Colonic mucosa (tissue), 4 donors: ENCODE data around the gene UQCRFS1. TPM values are rescaled to one million over a fixed set of nuclear protein-coding genes. Genes with fewer than 3 reads are reported as not detected.

Source experiments
- DNase-seq: peaks from one replicate; pipeline ENCODE4 v3.0.0-alpha.2; 2020
- H3K27ac ChIP-seq: fragments of 200-600 bp; one replicate; pipeline ENCODE4 v1.8.0; 2021
- H3K27me3 ChIP-seq: fragments of 200-600 bp; one replicate; pipeline ENCODE4 v1.8.0; 2021
- H3K36me3 ChIP-seq: fragments of 200-600 bp; one replicate; pipeline ENCODE4 v1.8.0; 2021
- H3K4me1 ChIP-seq: fragments of 200-600 bp; one replicate; pipeline ENCODE4 v1.8.0; 2021; ENCODE audit warnings: mild to moderate bottlenecking
- H3K4me3 ChIP-seq: fragments of 200-600 bp; one replicate; pipeline ENCODE4 v1.8.0; 2021
- H3K9ac ChIP-seq, 2 donors: one replicate each; pipeline ENCODE4 v1.7.0; 2013; ENCODE audit warnings: control low read depth in 2 of 2, low read depth in 2 of 2, low read length in 2 of 2
- H3K9me3 ChIP-seq: fragments of 200-600 bp; one replicate; pipeline ENCODE4 v1.8.0; 2021
- CTCF ChIP-seq: fragments of 200-600 bp; IDR thresholded peaks from one replicate; pipeline ENCODE4 v1.8.0; 2022; ENCODE audit warnings: antibody characterized with exemption, mild to moderate bottlenecking
- intact Hi-C: fragments of 100-400 bp; cut with DNase I; formaldehyde crosslinking; loops from one replicate; pipeline ENCODE4 v1.14.1; 2022
- total RNA-seq, 2 donors: library from RNA; stranded (reverse); fragmentation: NEBNext Ultra II Directional in 1 of 2; extraction: Animal tissue kit (Norgen Biotek cat#: 25700) in 1 of 2; gene quantifications; one replicate each; pipeline ENCODE4 v1.2.1, GENCODE V29; 2021
- donor health status: healthy.
- donor health status: DM: no; HTN: no; CAD: no.
- donor health status: DM: no; HTN: no; CAD: no.

UQCRFS1 gene
- total RNA-seq, 2 donors from 2014 or later: 93.6 to 103 TPM

- Histone ChIP-seq H3K4me1 (no peaks in the 10 kb centered on the region), H3K9me3 (no peaks in the 10 kb centered on the region), H3K36me3 (no peaks in the 10 kb centered on the region), H3K4me3 (no peak overlapping the region), H3K9ac (no peak overlapping the region), H3K27me3 (no peaks in the 10 kb centered on the region), H3K27ac (no peak overlapping the region)
- no peak for DNase-seq
- TF ChIP-seq CTCF: no peak
- intact Hi-C loops: no loop called here
These were observed 40.6 kb downstream of the UQCRFS1 start for GRCh38 chr19:29172302-29172701.

- no peaks in the 10 kb centered on the region for H3K9me3 ChIP-seq
- DNase-seq: no peak
- no peaks in the 10 kb centered on the region for H3K36me3 ChIP-seq
- H3K27ac ChIP-seq: no peak overlapping the region
- H3K27me3 ChIP-seq: no peaks in the 10 kb centered on the region
- H3K9ac ChIP-seq: no peak overlapping the region
- intact Hi-C loops: no loop called here
- TF ChIP-seq CTCF: no peak
- H3K4me1 ChIP-seq: no peaks in the 10 kb centered on the region
- no peak overlapping the region for H3K4me3 ChIP-seq
These were observed 41.4 kb downstream of the UQCRFS1 start for GRCh38 chr19:29171525-29171924.

GRCh38 chr19:29170554-29170953 lies 42.4 kb downstream of the UQCRFS1 start:
- Histone ChIP-seq H3K27ac (no peak overlapping the region), H3K9me3 (no peaks in the 10 kb centered on the region), H3K27me3 (no peaks in the 10 kb centered on the region), H3K9ac (no peak overlapping the region), H3K4me1 (no peaks in the 10 kb centered on the region), H3K36me3 (no peaks in the 10 kb centered on the region), H3K4me3 (no peak overlapping the region)
- intact Hi-C loops: no loop called here
- no peak for DNase-seq
- no peak for TF ChIP-seq CTCF

GRCh38 chr19:29162694-29163093 lies 50.3 kb downstream of the UQCRFS1 start:
- no peak overlapping the region for H3K9ac ChIP-seq
- no peaks in the 10 kb centered on the region for H3K27me3 ChIP-seq
- no peak overlapping the region for H3K27ac ChIP-seq
- H3K9me3 ChIP-seq: no peaks in the 10 kb centered on the region
- H3K4me1 ChIP-seq: no peaks in the 10 kb centered on the region
- intact Hi-C loops: no loop called here
- no peaks in the 10 kb centered on the region for H3K36me3 ChIP-seq
- TF ChIP-seq CTCF: no peak
- H3K4me3 ChIP-seq: no peak overlapping the region
- DNase-seq: no peak

- no peak for TF ChIP-seq CTCF
- Histone ChIP-seq H3K4me3 (no peak overlapping the region), H3K27me3 (no peaks in the 10 kb centered on the region), H3K27ac (no peak overlapping the region), H3K9ac (no peak overlapping the region), H3K36me3 (no peaks in the 10 kb centered on the region), H3K9me3 (no peaks in the 10 kb centered on the region), H3K4me1 (no peaks in the 10 kb centered on the region)
- DNase-seq: no peak
- intact Hi-C loops: no loop called here
These were observed 57.3 kb downstream of the UQCRFS1 start for GRCh38 chr19:29155683-29156082.
